GM21737 (cell line): ENCODE data around the gene STXBP1.
"Not testable (repeated sequence)": the region's sequence is repeated elsewhere in the genome, so short reads cannot be mapped to it uniquely, and the experiment has no call there.

ENCODE experiments used
- ATAC-seq: cut with Tn5 transposase; IDR thresholded peaks from one replicate; pipeline ENCODE4 v1.9.1; 2021; ENCODE audit warnings: mild to moderate bottlenecking, moderate library complexity; ENCODE audit not compliant: unreplicated experiment

The STXBP1 gene

GRCh38 chr9:127577194-127577593, 34.9 kb upstream of the STXBP1 start:
- not testable (repeated sequence) for ATAC-seq

- no peak for ATAC-seq
These were observed 33.5 kb upstream of the STXBP1 start for GRCh38 chr9:127578627-127578951.

- ATAC-seq: no peak
These were observed 32.9 kb upstream of the STXBP1 start for GRCh38 chr9:127578952-127579853.

GRCh38 chr9:127580366-127580765, 31.7 kb upstream of the STXBP1 start:
- no peak for ATAC-seq

- ATAC-seq: no peak
These were observed 31.1 kb upstream of the STXBP1 start for GRCh38 chr9:127580879-127581475.

GRCh38 chr9:127584474-127584805, 27.6 kb upstream of the STXBP1 start:
- ATAC-seq: not testable (repeated sequence)

GRCh38 chr9:127585161-127585819, 26.8 kb upstream of the STXBP1 start:
- no peak for ATAC-seq

GRCh38 chr9:127586096-127586495, 26.0 kb upstream of the STXBP1 start:
- no peak for ATAC-seq

GRCh38 chr9:127586537-127586936, 25.5 kb upstream of the STXBP1 start:
- no peak for ATAC-seq

- no peak for ATAC-seq
These were observed 24.1 kb upstream of the STXBP1 start for GRCh38 chr9:127587966-127588365.

GRCh38 chr9:127588740-127589506, 23.2 kb upstream of the STXBP1 start:
- ATAC-seq: no peak

GRCh38 chr9:127589955-127590370, 22.1 kb upstream of the STXBP1 start:
- ATAC-seq: no peak

GRCh38 chr9:127595611-127596010, 16.5 kb upstream of the STXBP1 start:
- ATAC-seq: no peak

GRCh38 chr9:127598839-127599549, 13.1 kb upstream of the STXBP1 start:
- ATAC-seq: no peak

- ATAC-seq: no peak
These were observed 12.6 kb upstream of the STXBP1 start for GRCh38 chr9:127599550-127599891.

GRCh38 chr9:127603226-127603625, 8.9 kb upstream of the STXBP1 start:
- ATAC-seq: no peak

- no peak for ATAC-seq
These were observed 6.0 kb upstream of the STXBP1 start for GRCh38 chr9:127606043-127606442.

- ATAC-seq: no peak
These were observed 3.7 kb upstream of the STXBP1 start for GRCh38 chr9:127608104-127608966.

GRCh38 chr9:127611603-127611898, 526 bp upstream of the STXBP1 start:
- ATAC-seq: peak; percentile 10

GRCh38 chr9:127612939-127613582, 984 bp downstream of the STXBP1 start:
- no peak for ATAC-seq
